ENCODE data around the gene MYL11.
"Not testable (repeated sequence)": the region's sequence is repeated elsewhere in the genome, so short reads cannot be mapped to it uniquely, and the experiment has no call there.

GRCh38 chr16:30337964-30338357 lies 36.6 kb upstream of the MYL11 start:
- TF ChIP-seq CTCF (IDR thresholded peaks at IDR 0.05; ENCODE audit: low read length); EZH2phosphoT487 (IDR thresholded peaks at IDR 0.05; ENCODE audit: low read length); EZH2 (optimal IDR thresholded peaks at IDR 0.05; ENCODE audit: low read depth, low read length): not testable (repeated sequence)
